Mesothelial cell of epicardium (in vitro differentiated cells): Measurements from ENCODE around the gene TMEM17. TPM values are rescaled to one million over a fixed set of nuclear protein-coding genes. Genes with fewer than 3 reads are reported as not detected.

Source experiments
- DNase-seq, 2 experiments: peaks; one replicate each; pipeline ENCODE4 v3.0.0; 2021; ENCODE audit warnings: low spot score in 2 of 2; ENCODE audit not compliant: unreplicated experiment in 2 of 2
- H3K27ac Mint-ChIP-seq: 2 replicates; pipeline ENCODE4 v1.8.0; 2021; ENCODE audit warnings: mixed read lengths
- H3K27me3 Mint-ChIP-seq: 2 replicates; pipeline ENCODE4 v1.8.0; 2021; ENCODE audit warnings: low read depth, mixed read lengths
- H3K36me3 Mint-ChIP-seq: 2 replicates; pipeline ENCODE4 v1.8.0; 2021; ENCODE audit warnings: mixed read lengths
- H3K4me1 Mint-ChIP-seq: 2 replicates; pipeline ENCODE4 v1.8.0; 2021; ENCODE audit warnings: mixed read lengths
- H3K4me3 Mint-ChIP-seq: 2 replicates; pipeline ENCODE4 v1.8.0; 2021; ENCODE audit warnings: mild to moderate bottlenecking, moderate library complexity, mixed read lengths
- H3K9me3 Mint-ChIP-seq: 2 replicates; pipeline ENCODE4 v1.8.0; 2021; ENCODE audit warnings: mixed read lengths
- CTCF ChIP-seq: fragments of 200-600 bp; sonication (generic); IDR thresholded peaks from one replicate; pipeline ENCODE4 v1.5.0; 2021; ENCODE audit warnings: antibody characterized with exemption; ENCODE audit not compliant: unreplicated experiment
- total RNA-seq: library from RNA; stranded (reverse); gene quantifications from 3 replicates; pipeline ENCODE4 v1.2.1, GENCODE V29; 2021

TMEM17 gene
- total RNA-seq, 1 donor from 2014 or later = 4.2 TPM

- no peaks in the 10 kb centered on the region for H3K9me3 Mint-ChIP-seq
- no peaks in the 10 kb centered on the region for H3K27me3 Mint-ChIP-seq
- no peaks in the 10 kb centered on the region for H3K36me3 Mint-ChIP-seq
- no peak for TF ChIP-seq CTCF
- H3K4me3 Mint-ChIP-seq = no peak overlapping the region
- H3K27ac Mint-ChIP-seq = peak overlapping the region; percentile 20
- H3K4me1 Mint-ChIP-seq = peaks cover 40% of the 10 kb centered on the region
- DNase-seq = no peak
Measured at GRCh38 chr2:62489162-62489561, 16.8 kb downstream of the TMEM17 start.

DNA sequence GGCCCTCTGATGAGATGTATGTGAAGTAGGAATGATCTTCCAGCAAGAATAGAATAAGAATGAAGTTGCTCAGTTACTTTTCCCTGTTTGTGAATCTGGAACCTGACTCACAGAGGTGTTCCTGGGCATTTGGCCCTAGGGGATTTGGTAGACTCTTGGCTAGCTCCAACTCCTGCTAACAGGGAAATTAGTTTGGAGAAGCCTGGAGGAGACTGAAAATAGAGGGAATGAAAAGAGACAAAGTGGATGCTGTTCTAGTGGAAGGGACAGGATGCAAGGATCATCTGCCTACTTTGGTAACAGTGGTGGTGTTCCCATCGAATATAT is 19.6 kb downstream of the TMEM17 start:
- Mint-ChIP-seq H3K4me1 (peaks cover 26% of the 10 kb centered on the region), H3K27me3 (no peaks in the 10 kb centered on the region), H3K9me3 (no peaks in the 10 kb centered on the region), H3K36me3 (no peaks in the 10 kb centered on the region), H3K27ac (peak overlapping the region; percentile 23), H3K4me3 (no peak overlapping the region)
- TF ChIP-seq CTCF = no peak
- DNase-seq = no peak

DNA sequence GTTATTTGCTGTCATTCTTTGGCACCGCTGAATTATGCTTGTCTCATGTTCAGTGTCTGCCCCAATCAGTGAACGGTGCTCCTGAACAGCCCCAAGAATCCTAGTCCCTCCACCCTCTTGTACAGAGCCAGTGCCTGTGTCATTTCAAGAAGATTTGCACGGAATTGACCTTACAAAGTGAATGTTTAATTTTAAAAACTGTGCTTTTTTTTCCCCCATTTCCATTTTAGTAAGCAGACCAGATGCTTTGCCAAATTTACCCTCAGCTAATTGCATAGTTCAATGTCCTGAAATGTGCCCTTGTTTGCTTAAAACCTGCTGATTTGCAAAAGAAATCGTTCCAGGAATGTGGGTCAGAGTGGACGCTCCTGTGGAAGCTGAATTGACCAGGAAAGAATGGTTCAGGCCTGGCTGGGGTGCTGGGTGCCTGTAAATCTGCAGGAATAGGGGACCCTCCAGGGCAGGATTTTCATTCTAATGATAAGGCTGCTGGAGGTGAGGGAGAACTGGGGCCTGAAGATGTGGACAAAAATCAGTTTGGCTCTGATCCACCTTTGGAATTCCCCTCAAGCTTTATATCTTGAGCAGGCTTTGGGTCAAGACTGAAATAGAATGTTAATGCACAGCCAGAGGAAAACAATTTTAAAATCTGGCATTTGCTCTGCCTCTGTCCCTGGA is 20.1 kb downstream of the TMEM17 start:
- Mint-ChIP-seq H3K27me3 (no peaks in the 10 kb centered on the region), H3K9me3 (no peaks in the 10 kb centered on the region), H3K36me3 (no peaks in the 10 kb centered on the region), H3K27ac (peak overlapping the region; percentile 23), H3K4me3 (no peak overlapping the region), H3K4me1 (peaks cover 26% of the 10 kb centered on the region)
- no peak for TF ChIP-seq CTCF
- no peak for DNase-seq

DNA sequence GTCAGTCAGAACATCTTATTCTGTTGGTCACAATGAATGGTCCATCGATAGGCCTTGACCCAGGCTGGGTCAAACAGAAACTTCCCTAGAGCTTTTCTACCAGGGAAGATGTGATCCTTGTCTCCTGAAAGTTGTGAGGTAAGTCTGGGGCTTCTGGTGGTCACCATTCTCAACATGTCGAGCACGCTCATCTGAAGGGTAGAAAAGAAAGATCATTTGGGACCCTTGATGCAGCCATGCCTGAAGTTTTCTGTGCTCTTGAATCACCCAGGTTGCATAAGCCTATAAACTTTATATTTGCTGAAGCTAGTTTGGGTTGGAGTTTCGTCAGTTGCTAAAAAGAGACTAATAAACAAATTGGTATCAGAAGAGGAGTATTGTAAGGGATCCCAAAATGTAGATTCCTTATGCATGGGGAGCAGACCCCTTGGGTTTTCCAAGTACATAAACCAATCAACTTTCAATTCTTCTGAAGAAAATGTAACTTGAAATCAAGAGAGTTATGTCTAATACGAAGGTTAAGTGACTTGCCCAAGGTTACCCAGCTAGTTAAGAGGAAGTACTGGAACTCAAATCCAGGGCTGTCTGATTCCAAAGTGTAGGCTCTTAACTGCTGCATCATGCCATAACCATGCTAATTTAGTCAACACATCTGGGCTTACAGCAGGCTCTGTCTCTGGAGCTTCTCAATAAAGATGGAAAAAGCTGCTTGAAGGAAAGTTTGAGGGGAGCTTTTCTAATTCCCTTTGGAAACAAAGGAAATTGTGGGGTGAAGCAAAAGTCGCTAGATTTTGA is 23.2 kb downstream of the TMEM17 start:
- Mint-ChIP-seq H3K4me3 (no peak overlapping the region), H3K9me3 (peaks cover 6% of the 10 kb centered on the region), H3K27ac (no peak overlapping the region), H3K4me1 (peaks cover 27% of the 10 kb centered on the region), H3K27me3 (no peaks in the 10 kb centered on the region), H3K36me3 (no peaks in the 10 kb centered on the region)
- no peak for DNase-seq
- no peak for TF ChIP-seq CTCF

GRCh38 chr2:62479917-62480316 is 26.1 kb downstream of the TMEM17 start:
- Mint-ChIP-seq H3K27ac (no peak overlapping the region), H3K4me3 (no peak overlapping the region), H3K4me1 (peaks cover 32% of the 10 kb centered on the region), H3K36me3 (no peaks in the 10 kb centered on the region), H3K9me3 (peaks cover 6% of the 10 kb centered on the region), H3K27me3 (no peaks in the 10 kb centered on the region)
- DNase-seq = no peak
- no peak for TF ChIP-seq CTCF
